ENCODE results near the gene FHOD1.

DNA sequence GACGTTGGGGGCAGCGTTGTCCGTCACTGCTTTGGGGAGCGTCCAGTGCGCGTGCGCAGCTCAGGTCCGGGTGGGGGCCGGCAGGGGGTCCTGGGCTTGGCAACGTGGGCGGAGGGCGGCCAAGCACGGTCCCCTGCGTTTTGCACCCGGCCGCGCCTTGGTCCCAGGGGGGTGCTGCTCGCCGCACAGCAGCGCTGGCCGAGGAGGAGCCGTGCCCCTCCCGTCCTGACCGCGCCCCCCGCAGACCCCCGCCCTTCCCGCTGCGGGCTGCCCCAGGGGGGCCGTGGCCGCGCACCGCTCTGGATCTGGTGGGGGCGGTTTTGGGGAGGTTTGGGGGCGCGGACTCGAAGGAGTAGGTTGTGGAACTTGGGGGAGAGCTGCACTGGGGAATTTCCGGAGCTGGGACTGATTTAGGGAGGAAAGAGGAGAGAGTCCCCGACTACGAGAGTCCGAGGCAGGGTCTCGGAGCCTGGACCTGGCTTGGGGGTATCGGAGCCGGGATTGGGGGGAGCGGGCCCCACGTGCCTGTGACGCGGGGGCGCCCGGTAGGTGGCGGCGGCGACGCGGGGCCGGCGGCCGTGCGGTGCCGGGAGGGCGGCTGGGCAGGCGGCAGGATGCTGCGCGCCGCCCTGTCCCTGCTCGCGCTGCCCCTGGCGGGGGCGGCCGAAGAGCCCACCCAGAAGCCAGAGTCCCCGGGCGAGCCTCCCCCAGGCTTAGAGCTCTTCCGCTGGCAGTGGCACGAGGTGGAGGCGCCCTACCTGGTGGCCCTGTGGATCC, 1.3 kb upstream of the FHOD1 start, which contains the start of gene SLC9A5:
- TF ChIP-seq, protein P1, sequence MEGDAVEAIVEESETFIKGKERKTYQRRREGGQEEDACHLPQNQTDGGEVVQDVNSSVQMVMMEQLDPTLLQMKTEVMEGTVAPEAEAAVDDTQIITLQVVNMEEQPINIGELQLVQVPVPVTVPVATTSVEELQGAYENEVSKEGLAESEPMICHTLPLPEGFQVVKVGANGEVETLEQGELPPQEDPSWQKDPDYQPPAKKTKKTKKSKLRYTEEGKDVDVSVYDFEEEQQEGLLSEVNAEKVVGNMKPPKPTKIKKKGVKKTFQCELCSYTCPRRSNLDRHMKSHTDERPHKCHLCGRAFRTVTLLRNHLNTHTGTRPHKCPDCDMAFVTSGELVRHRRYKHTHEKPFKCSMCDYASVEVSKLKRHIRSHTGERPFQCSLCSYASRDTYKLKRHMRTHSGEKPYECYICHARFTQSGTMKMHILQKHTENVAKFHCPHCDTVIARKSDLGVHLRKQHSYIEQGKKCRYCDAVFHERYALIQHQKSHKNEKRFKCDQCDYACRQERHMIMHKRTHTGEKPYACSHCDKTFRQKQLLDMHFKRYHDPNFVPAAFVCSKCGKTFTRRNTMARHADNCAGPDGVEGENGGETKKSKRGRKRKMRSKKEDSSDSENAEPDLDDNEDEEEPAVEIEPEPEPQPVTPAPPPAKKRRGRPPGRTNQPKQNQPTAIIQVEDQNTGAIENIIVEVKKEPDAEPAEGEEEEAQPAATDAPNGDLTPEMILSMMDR (IDR thresholded peaks at IDR 0.05): peak in 3 of 4 experiments; percentile 32 to 41 (median 36)
- no peak for TF ChIP-seq POLR2A (IDR thresholded peaks at IDR 0.05)

Measured in gastroesophageal sphincter (tissue), 3 donors.